ENCODE results near the gene OR4E2.

DNA sequence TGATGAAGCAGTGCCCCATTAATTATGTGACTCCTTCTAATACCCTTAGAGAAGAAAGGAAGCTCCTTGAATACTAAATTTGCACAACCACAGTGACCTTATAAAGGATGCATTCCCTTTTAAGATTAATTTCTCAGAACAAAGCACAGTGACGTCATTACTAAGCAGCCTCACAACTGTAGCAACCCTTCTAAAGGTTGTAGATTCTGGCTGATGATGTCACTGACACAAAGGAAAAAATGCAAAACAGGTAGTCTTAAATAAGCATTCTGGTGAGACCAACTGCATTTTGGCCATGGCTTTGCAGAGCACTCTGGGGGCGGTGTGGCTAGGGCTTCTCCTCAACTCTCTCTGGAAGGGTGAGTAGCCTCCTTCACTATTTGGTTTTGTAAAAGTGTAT lies 58.4 kb downstream of the OR4E2 start:
- no peak for TF ChIP-seq YY1 (IDR thresholded peaks at IDR 0.05; ENCODE audit: low read depth)
- no peak for TF ChIP-seq CEBPB (IDR thresholded peaks at IDR 0.05)
